ENCODE results near the gene PRTN3. TPM values are rescaled to one million over a fixed set of nuclear protein-coding genes. Genes with fewer than 3 reads are reported as not detected.
A peak's percentile ranks its signal among the peaks of the same experiment; 100 is the strongest.

PRTN3 gene
- total RNA-seq, 1 experiment from 2014 or later = not detected

DNA sequence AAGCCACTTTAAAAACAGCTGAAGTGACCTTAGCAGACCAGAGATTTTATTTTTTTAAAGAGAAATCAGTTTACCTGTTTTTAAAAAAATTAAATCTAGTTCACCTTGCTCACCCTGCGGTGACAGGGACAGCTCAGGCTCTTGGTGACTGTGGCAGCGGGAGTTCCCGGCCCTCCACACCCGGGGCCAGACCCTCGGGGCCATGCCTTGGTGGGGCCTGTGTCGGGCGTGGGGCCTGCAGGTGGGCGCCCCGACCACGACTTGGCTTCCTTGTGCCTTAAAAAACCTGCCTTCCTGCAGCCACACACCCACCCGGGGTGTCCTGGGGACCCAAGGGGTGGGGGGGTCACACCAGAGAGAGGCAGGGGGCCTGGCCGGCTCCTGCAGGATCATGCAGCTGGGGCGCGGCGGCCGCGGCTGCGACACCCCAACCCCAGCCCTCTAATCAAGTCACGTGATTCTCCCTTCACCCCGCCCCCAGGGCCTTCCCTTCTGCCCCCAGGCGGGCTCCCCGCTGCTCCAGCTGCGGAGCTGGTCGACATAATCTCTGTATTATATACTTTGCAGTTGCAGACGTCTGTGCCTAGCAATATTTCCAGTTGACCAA lies 29.8 kb upstream of the PRTN3 start:
- H3K36me3 Mint-ChIP-seq (ENCODE audit: insufficient read depth, unreplicated experiment) = peaks cover 71% of the 10 kb centered on the region
- H3K9me3 Mint-ChIP-seq (ENCODE audit: low read depth, unreplicated experiment) = no peaks in the 10 kb centered on the region
- H3K4me1 Mint-ChIP-seq (ENCODE audit: low read depth, unreplicated experiment) = no peaks in the 10 kb centered on the region
- intact Hi-C loops (cut with micrococcal nuclease; ENCODE audit: unreplicated experiment) = no loop called here
- H3K4me3 Mint-ChIP-seq (ENCODE audit: low read depth, unreplicated experiment) = no peak overlapping the region
- DNase-seq = no peak
- peaks cover 2% of the 10 kb centered on the region for H3K27me3 Mint-ChIP-seq (ENCODE audit: unreplicated experiment)
- TF ChIP-seq, protein P1, sequence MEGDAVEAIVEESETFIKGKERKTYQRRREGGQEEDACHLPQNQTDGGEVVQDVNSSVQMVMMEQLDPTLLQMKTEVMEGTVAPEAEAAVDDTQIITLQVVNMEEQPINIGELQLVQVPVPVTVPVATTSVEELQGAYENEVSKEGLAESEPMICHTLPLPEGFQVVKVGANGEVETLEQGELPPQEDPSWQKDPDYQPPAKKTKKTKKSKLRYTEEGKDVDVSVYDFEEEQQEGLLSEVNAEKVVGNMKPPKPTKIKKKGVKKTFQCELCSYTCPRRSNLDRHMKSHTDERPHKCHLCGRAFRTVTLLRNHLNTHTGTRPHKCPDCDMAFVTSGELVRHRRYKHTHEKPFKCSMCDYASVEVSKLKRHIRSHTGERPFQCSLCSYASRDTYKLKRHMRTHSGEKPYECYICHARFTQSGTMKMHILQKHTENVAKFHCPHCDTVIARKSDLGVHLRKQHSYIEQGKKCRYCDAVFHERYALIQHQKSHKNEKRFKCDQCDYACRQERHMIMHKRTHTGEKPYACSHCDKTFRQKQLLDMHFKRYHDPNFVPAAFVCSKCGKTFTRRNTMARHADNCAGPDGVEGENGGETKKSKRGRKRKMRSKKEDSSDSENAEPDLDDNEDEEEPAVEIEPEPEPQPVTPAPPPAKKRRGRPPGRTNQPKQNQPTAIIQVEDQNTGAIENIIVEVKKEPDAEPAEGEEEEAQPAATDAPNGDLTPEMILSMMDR (IDR thresholded peaks at IDR 0.05; ENCODE audit: unreplicated experiment) = no peak
- no TSS peak for BruUV-seq (replicated peaks)
- CTCF ChIA-PET = no interaction called here
- H3K27ac Mint-ChIP-seq (ENCODE audit: unreplicated experiment) = no peak overlapping the region

DNA sequence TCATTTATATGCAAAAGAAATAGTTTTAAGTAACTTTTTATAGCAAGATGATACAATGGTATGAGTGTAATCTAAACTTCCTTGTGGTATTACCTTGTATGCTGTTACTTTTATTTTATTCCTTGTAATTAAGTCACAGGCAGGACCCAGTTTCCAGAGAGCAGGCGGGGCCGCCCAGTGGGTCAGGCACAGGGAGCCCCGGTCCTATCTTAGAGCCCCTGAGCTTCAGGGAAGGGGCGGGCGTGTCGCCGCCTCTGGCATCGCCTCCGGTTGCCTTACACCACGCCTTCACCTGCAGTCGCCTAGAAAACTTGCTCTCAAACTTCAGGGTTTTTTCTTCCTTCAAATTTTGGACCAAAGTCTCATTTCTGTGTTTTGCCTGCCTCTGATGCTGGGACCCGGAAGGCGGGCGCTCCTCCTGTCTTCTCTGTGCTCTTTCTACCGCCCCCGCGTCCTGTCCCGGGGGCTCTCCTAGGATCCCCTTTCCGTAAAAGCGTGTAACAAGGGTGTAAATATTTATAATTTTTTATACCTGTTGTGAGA lies 29.2 kb upstream of the PRTN3 start:
- Mint-ChIP-seq H3K9me3 (ENCODE audit: low read depth, unreplicated experiment) (no peaks in the 10 kb centered on the region), H3K27me3 (ENCODE audit: unreplicated experiment) (peaks cover 8% of the 10 kb centered on the region), H3K4me3 (ENCODE audit: low read depth, unreplicated experiment) (no peak overlapping the region), H3K4me1 (ENCODE audit: low read depth, unreplicated experiment) (no peaks in the 10 kb centered on the region), H3K27ac (ENCODE audit: unreplicated experiment) (no peak overlapping the region), H3K36me3 (ENCODE audit: insufficient read depth, unreplicated experiment) (peaks cover 75% of the 10 kb centered on the region)
- CTCF ChIA-PET = interaction anchor here (0.6 kb wide), 1 partner anchor 128 kb away, joined by 6 read pairs; no protein-coding TSS in a partner anchor
- BruUV-seq (replicated peaks) = TSS peak; percentile 58
- DNase-seq = no peak
- TF ChIP-seq, protein P1 (IDR thresholded peaks at IDR 0.05; ENCODE audit: unreplicated experiment) = no peak
- intact Hi-C loops (cut with micrococcal nuclease; ENCODE audit: unreplicated experiment) = no loop called here

DNA sequence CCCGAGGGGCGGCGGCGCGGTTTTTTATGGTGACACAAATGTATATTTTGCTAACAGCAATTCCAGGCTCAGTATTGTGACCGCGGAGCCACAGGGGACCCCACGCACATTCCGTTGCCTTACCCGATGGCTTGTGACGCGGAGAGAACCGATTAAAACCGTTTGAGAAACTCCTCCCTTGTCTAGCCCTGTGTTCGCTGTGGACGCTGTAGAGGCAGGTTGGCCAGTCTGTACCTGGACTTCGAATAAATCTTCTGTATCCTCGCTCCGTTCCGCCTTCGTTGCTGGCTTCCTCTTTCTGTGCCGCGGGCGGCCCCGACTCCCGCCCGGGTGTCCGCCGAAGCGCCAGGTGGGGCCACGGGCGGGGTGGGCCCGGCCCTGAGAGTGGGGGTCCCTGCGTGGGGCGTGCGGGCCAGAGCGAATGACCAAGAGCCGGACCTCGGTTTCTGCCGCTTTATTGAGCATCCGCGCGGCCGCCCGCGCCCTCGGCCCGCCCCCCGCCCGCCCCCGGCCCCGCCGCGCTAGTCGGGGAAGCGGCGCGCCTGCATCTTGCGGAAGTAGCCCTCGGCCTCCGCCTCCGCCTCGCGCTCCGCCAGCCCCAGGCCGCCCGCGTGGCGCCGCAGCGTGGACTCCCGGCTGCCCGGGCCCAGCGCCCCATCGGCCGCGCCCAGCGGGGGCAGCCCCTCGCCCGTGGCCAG lies 28.6 kb upstream of the PRTN3 start:
- intact Hi-C loops (cut with micrococcal nuclease; ENCODE audit: unreplicated experiment) = no loop called here
- Mint-ChIP-seq H3K27ac (ENCODE audit: unreplicated experiment) (no peak overlapping the region), H3K9me3 (ENCODE audit: low read depth, unreplicated experiment) (no peaks in the 10 kb centered on the region), H3K4me3 (ENCODE audit: low read depth, unreplicated experiment) (no peak overlapping the region), H3K27me3 (ENCODE audit: unreplicated experiment) (peaks cover 13% of the 10 kb centered on the region), H3K4me1 (ENCODE audit: low read depth, unreplicated experiment) (no peaks in the 10 kb centered on the region), H3K36me3 (ENCODE audit: insufficient read depth, unreplicated experiment) (peaks cover 72% of the 10 kb centered on the region)
- CTCF ChIA-PET = interaction anchor here (0.6 kb wide), 1 partner anchor 128 kb away, joined by 6 read pairs; no protein-coding TSS in a partner anchor
- DNase-seq = no peak
- BruUV-seq (replicated peaks) = no TSS peak
- TF ChIP-seq, protein P1 (IDR thresholded peaks at IDR 0.05; ENCODE audit: unreplicated experiment) = no peak

DNA sequence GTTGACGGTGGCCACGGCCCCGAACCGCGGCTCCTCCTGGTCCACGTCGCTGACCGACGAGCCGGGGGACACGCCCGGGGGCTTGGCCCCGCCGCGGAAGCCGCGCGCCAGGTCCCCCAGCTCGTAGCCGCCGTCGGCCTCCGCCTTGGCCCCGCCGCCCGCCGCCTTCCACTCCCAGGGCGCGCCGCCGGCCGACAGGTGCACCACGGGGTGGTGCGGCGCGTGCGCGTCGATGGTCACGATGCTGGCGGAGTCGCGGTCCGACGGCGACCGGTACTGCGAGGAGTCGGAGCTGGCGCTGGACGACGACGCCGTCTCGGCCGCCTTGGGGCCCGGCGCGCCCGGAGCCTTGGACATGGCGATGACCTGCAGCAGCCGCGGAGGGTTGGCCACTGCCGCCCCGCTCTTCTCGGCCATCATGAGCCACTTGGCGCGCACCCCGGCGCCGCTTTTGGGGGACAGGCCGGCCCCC lies 28.0 kb upstream of the PRTN3 start:
- peaks cover 13% of the 10 kb centered on the region for H3K27me3 Mint-ChIP-seq (ENCODE audit: unreplicated experiment)
- H3K9me3 Mint-ChIP-seq (ENCODE audit: low read depth, unreplicated experiment) = no peaks in the 10 kb centered on the region
- H3K27ac Mint-ChIP-seq (ENCODE audit: unreplicated experiment) = no peak overlapping the region
- no peaks in the 10 kb centered on the region for H3K4me1 Mint-ChIP-seq (ENCODE audit: low read depth, unreplicated experiment)
- intact Hi-C loops (cut with micrococcal nuclease; ENCODE audit: unreplicated experiment) = no loop called here
- peaks cover 70% of the 10 kb centered on the region for H3K36me3 Mint-ChIP-seq (ENCODE audit: insufficient read depth, unreplicated experiment)
- no peak for DNase-seq
- no peak overlapping the region for H3K4me3 Mint-ChIP-seq (ENCODE audit: low read depth, unreplicated experiment)
- no TSS peak for BruUV-seq (replicated peaks)
- TF ChIP-seq, protein P1 (IDR thresholded peaks at IDR 0.05; ENCODE audit: unreplicated experiment) = no peak
- CTCF ChIA-PET = no interaction called here

Data from Calu3 (cell line).